SH-SY5Y (cell line): ENCODE results near the gene BMP2.

Source experiments
- GATA2 ChIP-seq: IDR thresholded peaks from 2 replicates; pipeline ENCODE4 v1.6.1; 2011; ENCODE audit warnings: mild to moderate bottlenecking, low read depth, low read length
- GATA3 ChIP-seq: IDR thresholded peaks from 2 replicates; pipeline ENCODE4 v1.6.1; 2011; ENCODE audit warnings: low read depth, mild to moderate bottlenecking, low read length, moderate library complexity

DNA sequence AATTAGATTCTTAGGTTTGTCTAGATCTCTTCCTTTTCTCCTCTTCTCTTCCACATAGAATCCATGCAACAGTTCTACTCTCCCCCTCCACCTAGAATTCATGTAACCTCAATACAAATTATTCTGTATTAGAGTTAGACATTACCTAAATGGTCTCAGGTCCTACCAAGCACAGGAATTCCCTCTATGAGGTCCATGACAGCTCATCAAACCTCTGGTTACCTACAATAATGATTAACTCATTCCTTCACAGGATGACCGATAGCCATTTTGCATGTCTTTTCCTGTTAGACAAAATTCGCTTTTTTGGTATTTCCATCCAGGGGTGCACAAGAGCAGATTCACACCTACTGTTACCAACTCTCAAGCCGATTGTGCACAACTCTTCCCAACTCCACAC is 27.4 kb upstream of the BMP2 start:
- TF ChIP-seq GATA2 (no peak), GATA3 (no peak)
